ENCODE measurements around the gene WFDC8. TPM values are rescaled to one million over a fixed set of nuclear protein-coding genes. Genes with fewer than 3 reads are reported as not detected.
"Not testable (repeated sequence)": the region's sequence is repeated elsewhere in the genome, so short reads cannot be mapped to it uniquely, and the experiment has no call there.

The WFDC8 gene
- polyA plus RNA-seq, 1 donor from 2014 or later: not detected

GRCh38 chr20:45575931-45576330 lies 3.2 kb downstream of the WFDC8 start:
- H3K79me2 ChIP-seq (replicated peaks; ENCODE audit: insufficient read depth, low read length): no peaks in the 10 kb centered on the region
- H3K9me3 ChIP-seq (ENCODE audit: low read length): no peaks in the 10 kb centered on the region
- H4K20me1 ChIP-seq (ENCODE audit: insufficient read depth): no peaks in the 10 kb centered on the region
- TF ChIP-seq CTCF (IDR thresholded peaks at IDR 0.05; ENCODE audit: poor library complexity, severe bottlenecking) (no peak), SMC3 (conservative IDR thresholded peaks at IDR 0.05; ENCODE audit: poor library complexity) (no peak), EZH2 (IDR thresholded peaks at IDR 0.05; ENCODE audit: borderline replicate concordance, insufficient read depth, low read length, poor library complexity, severe bottlenecking) (no peak), EP300 (conservative IDR thresholded peaks at IDR 0.05; ENCODE audit: poor library complexity, severe bottlenecking) (no peak), TAF1 (IDR thresholded peaks at IDR 0.05; ENCODE audit: low read depth) (no peak), RAD21 (conservative IDR thresholded peaks at IDR 0.05) (no peak), REST (IDR thresholded peaks at IDR 0.05; ENCODE audit: borderline replicate concordance) (no peak), MXI1 (conservative IDR thresholded peaks at IDR 0.05; ENCODE audit: poor library complexity, severe bottlenecking) (no peak), POLR2AphosphoS5 (IDR thresholded peaks at IDR 0.05) (no peak)
- H3K36me3 ChIP-seq (ENCODE audit: insufficient read depth, low read length): no peaks in the 10 kb centered on the region
- no peaks in the 10 kb centered on the region for H3K9me2 ChIP-seq (ENCODE audit: insufficient read depth, low read length)
- H3K27me3 ChIP-seq (ENCODE audit: insufficient read depth, low read depth, low read length): no peaks in the 10 kb centered on the region
- no peak overlapping the region for H3K4me3 ChIP-seq (ENCODE audit: low read length)
- H2AFZ ChIP-seq (ENCODE audit: low read depth, low read length): no peak overlapping the region
- H3K4me2 ChIP-seq (ENCODE audit: low read length): no peak overlapping the region
- no peaks in the 10 kb centered on the region for H3F3A ChIP-seq (ENCODE audit: insufficient read depth, low read length, poor library complexity, severe bottlenecking)
- no peak overlapping the region for H3K27ac ChIP-seq (ENCODE audit: low read length)
- no peak overlapping the region for H3K9ac ChIP-seq (ENCODE audit: low read length)

- not testable (repeated sequence) for H3K4me2 ChIP-seq (ENCODE audit: low read length); H3K4me3 ChIP-seq (ENCODE audit: low read length); H3K27ac ChIP-seq (ENCODE audit: low read length)
Measured at GRCh38 chr20:45569650-45570049, 9.4 kb downstream of the WFDC8 start.

GRCh38 chr20:45564760-45565276 lies 14.3 kb downstream of the WFDC8 start:
- no peak for TF ChIP-seq REST (IDR thresholded peaks at IDR 0.05; ENCODE audit: borderline replicate concordance)
- no peak for TF ChIP-seq EZH2 (IDR thresholded peaks at IDR 0.05; ENCODE audit: borderline replicate concordance, insufficient read depth, low read length, poor library complexity, severe bottlenecking)
- no peak for TF ChIP-seq POLR2AphosphoS5 (IDR thresholded peaks at IDR 0.05)
- no peak for TF ChIP-seq RAD21 (conservative IDR thresholded peaks at IDR 0.05)
- no peak for TF ChIP-seq EP300 (conservative IDR thresholded peaks at IDR 0.05; ENCODE audit: poor library complexity, severe bottlenecking)
- TF ChIP-seq CTCF (IDR thresholded peaks at IDR 0.05; ENCODE audit: poor library complexity, severe bottlenecking): no peak
- no peak for TF ChIP-seq TAF1 (IDR thresholded peaks at IDR 0.05; ENCODE audit: low read depth)
- TF ChIP-seq SMC3 (conservative IDR thresholded peaks at IDR 0.05; ENCODE audit: poor library complexity): no peak
- no peak for TF ChIP-seq MXI1 (conservative IDR thresholded peaks at IDR 0.05; ENCODE audit: poor library complexity, severe bottlenecking)
- Histone ChIP-seq H3K9ac (ENCODE audit: low read length) (no peak overlapping the region), H3K4me3 (ENCODE audit: low read length) (no peak overlapping the region)

More at GRCh38 chr20:45569650-45570049, 9.4 kb downstream of the WFDC8 start:
- H3K9me2 ChIP-seq (ENCODE audit: insufficient read depth, low read length); H3F3A ChIP-seq (ENCODE audit: insufficient read depth, low read length, poor library complexity, severe bottlenecking); H2AFZ ChIP-seq (ENCODE audit: low read depth, low read length); H3K36me3 ChIP-seq (ENCODE audit: insufficient read depth, low read length); H4K20me1 ChIP-seq (ENCODE audit: insufficient read depth); H3K9ac ChIP-seq (ENCODE audit: low read length); H3K9me3 ChIP-seq (ENCODE audit: low read length); H3K27me3 ChIP-seq (ENCODE audit: insufficient read depth, low read depth, low read length); H3K79me2 ChIP-seq (replicated peaks; ENCODE audit: insufficient read depth, low read length): not testable (repeated sequence)

More at GRCh38 chr20:45564760-45565276, 14.3 kb downstream of the WFDC8 start:
- no peaks in the 10 kb centered on the region for H3K79me2 ChIP-seq (replicated peaks; ENCODE audit: insufficient read depth, low read length)
- no peak overlapping the region for H2AFZ ChIP-seq (ENCODE audit: low read depth, low read length)
- H3K36me3 ChIP-seq (ENCODE audit: insufficient read depth, low read length): no peaks in the 10 kb centered on the region
- no peaks in the 10 kb centered on the region for H3K9me2 ChIP-seq (ENCODE audit: insufficient read depth, low read length)
- no peak overlapping the region for H3K4me2 ChIP-seq (ENCODE audit: low read length)
- no peaks in the 10 kb centered on the region for H3K27me3 ChIP-seq (ENCODE audit: insufficient read depth, low read depth, low read length)
- no peaks in the 10 kb centered on the region for H3F3A ChIP-seq (ENCODE audit: insufficient read depth, low read length, poor library complexity, severe bottlenecking)
- no peak overlapping the region for H3K27ac ChIP-seq (ENCODE audit: low read length)
- no peaks in the 10 kb centered on the region for H3K9me3 ChIP-seq (ENCODE audit: low read length)
- H4K20me1 ChIP-seq (ENCODE audit: insufficient read depth): no peaks in the 10 kb centered on the region

Measured in neural cell (in vitro differentiated cells).